CD14-positive monocyte (primary cell): ENCODE results near the gene HEBP2. TPM values are rescaled to one million over a fixed set of nuclear protein-coding genes. Genes with fewer than 3 reads are reported as not detected.

Experiments
- DNase-seq, 3 donors: peaks; one replicate each; pipeline ENCODE4 v3.0.0-alpha.2; 2011 to 2022
- H2AFZ ChIP-seq: 2 replicates; pipeline ENCODE4 v1.6.0; 2012; ENCODE audit warnings: mild to moderate bottlenecking, low read depth, low read length, inconsistent platforms; ENCODE audit not compliant: insufficient read depth, poor library complexity, severe bottlenecking
- H3K27ac ChIP-seq, 2 donors: 1 replicate in 1 of 2; 2 replicates in 1 of 2; pipeline ENCODE4 v1.5.1; 2012 to 2013; ENCODE audit warnings: low read length in 2 of 2, control low read depth in 1 of 2, inconsistent platforms in 1 of 2, low read depth in 1 of 2, mild to moderate bottlenecking in 1 of 2
- H3K27me3 ChIP-seq, 2 donors: one replicate each; pipeline versions ENCODE4 v1.6.0 to v1.6.1; 2011 to 2013; ENCODE audit warnings: low read length in 2 of 2; ENCODE audit not compliant: control insufficient read depth in 2 of 2, insufficient read depth in 2 of 2
- H3K36me3 ChIP-seq, 2 donors: replicated peaks in 1 of 2; 1 replicate in 1 of 2; 2 replicates in 1 of 2; pipeline versions ENCODE4 v1.5.1 to v1.6.1; 2012 to 2013; ENCODE audit warnings: low read length in 2 of 2, control low read depth in 1 of 2, inconsistent platforms in 1 of 2, mild to moderate bottlenecking in 1 of 2; ENCODE audit not compliant: insufficient read depth in 2 of 2, control insufficient read depth in 1 of 2
- H3K4me1 ChIP-seq, 2 donors: 1 replicate in 1 of 2; 2 replicates in 1 of 2; pipeline versions ENCODE4 v1.5.1 to v1.6.1; 2012 to 2013; ENCODE audit warnings: low read length in 2 of 2, control low read depth in 1 of 2, inconsistent platforms in 1 of 2, mild to moderate bottlenecking in 1 of 2, moderate library complexity in 1 of 2; ENCODE audit not compliant: insufficient read depth in 2 of 2, control insufficient read depth in 1 of 2
- H3K4me2 ChIP-seq: replicated peaks from 2 replicates; pipeline ENCODE3; 2012; ENCODE audit warnings: low read length, moderate library complexity, mild to moderate bottlenecking; ENCODE audit not compliant: poor library complexity, severe bottlenecking; ENCODE audit errors: extremely low read depth
- H3K4me3 ChIP-seq, 3 experiments: fragments of 200-600 bp in 1 of 3; sonication (generic) in 1 of 3; replicated peaks in 1 of 3; 1 replicate in 2 of 3; 2 replicates in 1 of 3; pipeline ENCODE4 v1.5.1; 2011 to 2013; ENCODE audit warnings: low read length in 3 of 3, mild to moderate bottlenecking in 3 of 3, control low read depth in 2 of 3, low read depth in 2 of 3, inconsistent platforms in 1 of 3, moderate library complexity in 1 of 3
- H3K79me2 ChIP-seq: 2 replicates; pipeline ENCODE4 v1.6.0; 2012; ENCODE audit warnings: mild to moderate bottlenecking, control low read depth, inconsistent platforms, low read length, moderate library complexity; ENCODE audit not compliant: insufficient read depth
- H3K9ac ChIP-seq: 2 replicates; pipeline ENCODE4 v1.6.0; 2017; ENCODE audit warnings: low read length, mild to moderate bottlenecking; ENCODE audit not compliant: insufficient read depth, poor library complexity, severe bottlenecking
- H3K9me3 ChIP-seq, 2 donors: replicated peaks in 1 of 2; 1 replicate in 1 of 2; 2 replicates in 1 of 2; pipeline versions ENCODE4 v1.5.1 to v1.6.1; 2012 to 2013; ENCODE audit warnings: low read length in 2 of 2, control low read depth in 1 of 2; ENCODE audit not compliant: control insufficient read depth in 1 of 2, insufficient read depth in 1 of 2
- H4K20me1 ChIP-seq: 2 replicates; pipeline ENCODE4 v1.6.0; 2012; ENCODE audit warnings: mild to moderate bottlenecking, low read length, control low read depth, moderate library complexity; ENCODE audit not compliant: insufficient read depth
- H3K27ac Mint-ChIP-seq, 7 donors: one replicate each; pipeline ENCODE4 v1.8.0; 2020; ENCODE audit warnings: mild to moderate bottlenecking in 7 of 7, mixed read lengths in 7 of 7, moderate library complexity in 6 of 7, inconsistent platforms in 2 of 7
- H3K27me3 Mint-ChIP-seq, 3 donors: one replicate each; pipeline ENCODE4 v1.8.0; 2021 to 2022; ENCODE audit warnings: low read depth in 3 of 3, mild to moderate bottlenecking in 3 of 3, mixed read lengths in 3 of 3, moderate library complexity in 3 of 3, inconsistent platforms in 1 of 3
- H3K36me3 Mint-ChIP-seq, 2 donors: one replicate each; pipeline ENCODE4 v1.8.0; 2020; ENCODE audit warnings: mixed read lengths in 2 of 2, inconsistent platforms in 1 of 2, mild to moderate bottlenecking in 1 of 2
- H3K4me1 Mint-ChIP-seq: one replicate; pipeline ENCODE4 v1.8.0; 2020; ENCODE audit warnings: mild to moderate bottlenecking, mixed read lengths
- H3K4me3 Mint-ChIP-seq, 2 donors: one replicate each; pipeline ENCODE4 v1.8.0; 2020; ENCODE audit warnings: mild to moderate bottlenecking in 2 of 2, mixed read lengths in 2 of 2, moderate library complexity in 1 of 2
- H3K9me3 Mint-ChIP-seq, 7 donors: one replicate each; pipeline ENCODE4 v1.8.0; 2020 to 2022; ENCODE audit warnings: mixed read lengths in 7 of 7, mild to moderate bottlenecking in 6 of 7, moderate library complexity in 6 of 7, inconsistent platforms in 2 of 7
- WGBS: methylation state at CpG from one replicate; pipeline ENCODE4 v1.1.5; 2013; ENCODE audit warnings: missing lambda C conversion rate; ENCODE audit not compliant: insufficient coverage; 5-methylcytosine and 5-hydroxymethylcytosine counted together
- intact Hi-C, 2 donors: fragments of 100-400 bp; cut with micrococcal nuclease; formaldehyde crosslinking; loops; one replicate each; pipeline versions ENCODE4 v1.15.0 to v1.15.1; 2023
- polyA plus RNA-seq, 3 donors: library from polyadenylated mRNA; depleted of rRNA in 1 of 3; unstranded in 2 of 3; stranded (reverse) in 1 of 3; fragments of 300-500 nt in 2 of 3; fragments of >200 nt in 1 of 3; fragmentation: Illumina TruSeq in 2 of 3; gene quantifications; 1 replicate in 2 of 3; 2 replicates in 1 of 3; pipeline ENCODE4 v1.2.3, GENCODE V29; 2012 to 2021
- TF ChIP-seq, protein P1 (sequence below): fragments of 200-600 bp; IDR thresholded peaks from one replicate; pipeline ENCODE4 v1.8.0; 2022; ENCODE audit warnings: antibody characterized with exemption, mild to moderate bottlenecking

The HEBP2 gene
- polyA plus RNA-seq, 3 donors: 17.0 to 97.5 (median 96.8) TPM

DNA sequence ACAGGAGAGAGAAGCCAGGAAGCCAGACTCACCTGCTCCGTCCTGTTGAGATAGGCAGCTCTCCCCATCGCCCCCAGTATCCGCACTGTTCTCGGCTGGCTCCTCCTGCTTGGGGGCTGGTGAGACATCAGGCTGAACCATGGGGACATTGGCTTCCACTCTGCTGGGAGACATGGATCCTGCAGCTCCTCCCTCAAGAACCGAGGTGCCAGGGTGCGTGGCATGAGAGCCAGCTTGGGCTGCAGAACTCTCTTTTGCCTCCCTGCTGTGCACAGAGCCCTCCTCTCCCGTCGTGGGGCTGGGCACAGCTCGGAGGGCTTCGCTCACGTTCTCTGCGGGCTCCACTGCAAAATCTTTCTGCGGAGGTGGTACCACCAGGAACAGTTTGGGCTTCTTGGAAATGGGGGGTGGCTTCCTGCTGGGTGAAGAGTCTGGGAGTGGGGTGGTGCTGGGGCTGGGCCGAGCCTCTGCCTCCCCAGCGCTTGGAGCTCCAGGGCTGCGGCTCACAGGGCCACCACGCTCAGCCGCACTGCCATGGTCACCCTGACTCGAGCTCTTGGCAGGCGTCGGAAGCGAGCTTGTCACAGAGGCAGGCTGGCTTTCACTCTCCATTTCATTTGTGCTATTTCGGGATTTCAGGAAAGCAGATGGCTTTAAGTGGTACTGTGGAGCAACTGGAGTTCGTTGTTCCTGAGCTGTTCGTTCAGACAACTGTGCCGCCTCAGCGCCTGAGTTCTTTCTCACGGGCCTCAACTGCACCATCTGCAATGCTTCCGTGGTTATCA, 26.5 kb downstream of the HEBP2 start:
- H3K4me2 ChIP-seq: peak overlapping the region; percentile 47
- peaks cover 38 to 45% of the 10 kb centered on the region in 2 donors for H3K4me1 ChIP-seq
- H3K9me3 Mint-ChIP-seq: no peaks in the 10 kb centered on the region
- H3K27me3 ChIP-seq: no peaks in the 10 kb centered on the region
- no peak overlapping the region for H2AFZ ChIP-seq
- peaks cover 1 to 3% (median 1%) of the 10 kb centered on the region in 3 donors for H3K27me3 Mint-ChIP-seq
- H3K27ac ChIP-seq: peak overlapping the region in 1 of 2 donors; percentile 34
- no peak overlapping the region for H3K9ac ChIP-seq
- H3K79me2 ChIP-seq: no peaks in the 10 kb centered on the region
- TF ChIP-seq, protein P1, sequence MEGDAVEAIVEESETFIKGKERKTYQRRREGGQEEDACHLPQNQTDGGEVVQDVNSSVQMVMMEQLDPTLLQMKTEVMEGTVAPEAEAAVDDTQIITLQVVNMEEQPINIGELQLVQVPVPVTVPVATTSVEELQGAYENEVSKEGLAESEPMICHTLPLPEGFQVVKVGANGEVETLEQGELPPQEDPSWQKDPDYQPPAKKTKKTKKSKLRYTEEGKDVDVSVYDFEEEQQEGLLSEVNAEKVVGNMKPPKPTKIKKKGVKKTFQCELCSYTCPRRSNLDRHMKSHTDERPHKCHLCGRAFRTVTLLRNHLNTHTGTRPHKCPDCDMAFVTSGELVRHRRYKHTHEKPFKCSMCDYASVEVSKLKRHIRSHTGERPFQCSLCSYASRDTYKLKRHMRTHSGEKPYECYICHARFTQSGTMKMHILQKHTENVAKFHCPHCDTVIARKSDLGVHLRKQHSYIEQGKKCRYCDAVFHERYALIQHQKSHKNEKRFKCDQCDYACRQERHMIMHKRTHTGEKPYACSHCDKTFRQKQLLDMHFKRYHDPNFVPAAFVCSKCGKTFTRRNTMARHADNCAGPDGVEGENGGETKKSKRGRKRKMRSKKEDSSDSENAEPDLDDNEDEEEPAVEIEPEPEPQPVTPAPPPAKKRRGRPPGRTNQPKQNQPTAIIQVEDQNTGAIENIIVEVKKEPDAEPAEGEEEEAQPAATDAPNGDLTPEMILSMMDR: no peak
- no peaks in the 10 kb centered on the region for H3K9me3 ChIP-seq
- peak overlapping the region in 1 of 3 experiments; percentile 22 for H3K4me3 ChIP-seq
- H3K27ac Mint-ChIP-seq: peak overlapping the region in 5 of 7 donors; percentile 67 to 92 (median 91)
- WGBS: 96% methylated on average over 26 of the region's 29 CpGs
- H3K4me3 Mint-ChIP-seq: no peak overlapping the region
- H4K20me1 ChIP-seq: no peaks in the 10 kb centered on the region
- DNase-seq: no peak
- H3K4me1 Mint-ChIP-seq: peaks cover 52% of the 10 kb centered on the region
- H3K36me3 ChIP-seq: no peaks in the 10 kb centered on the region
- peaks cover 5 to 10% of the 10 kb centered on the region in 2 donors for H3K36me3 Mint-ChIP-seq
- intact Hi-C loops: loop anchor here in 1 of 2 donors (5.0 kb wide), 1 partner anchor 87 kb away; no protein-coding TSS in a partner anchor

DNA sequence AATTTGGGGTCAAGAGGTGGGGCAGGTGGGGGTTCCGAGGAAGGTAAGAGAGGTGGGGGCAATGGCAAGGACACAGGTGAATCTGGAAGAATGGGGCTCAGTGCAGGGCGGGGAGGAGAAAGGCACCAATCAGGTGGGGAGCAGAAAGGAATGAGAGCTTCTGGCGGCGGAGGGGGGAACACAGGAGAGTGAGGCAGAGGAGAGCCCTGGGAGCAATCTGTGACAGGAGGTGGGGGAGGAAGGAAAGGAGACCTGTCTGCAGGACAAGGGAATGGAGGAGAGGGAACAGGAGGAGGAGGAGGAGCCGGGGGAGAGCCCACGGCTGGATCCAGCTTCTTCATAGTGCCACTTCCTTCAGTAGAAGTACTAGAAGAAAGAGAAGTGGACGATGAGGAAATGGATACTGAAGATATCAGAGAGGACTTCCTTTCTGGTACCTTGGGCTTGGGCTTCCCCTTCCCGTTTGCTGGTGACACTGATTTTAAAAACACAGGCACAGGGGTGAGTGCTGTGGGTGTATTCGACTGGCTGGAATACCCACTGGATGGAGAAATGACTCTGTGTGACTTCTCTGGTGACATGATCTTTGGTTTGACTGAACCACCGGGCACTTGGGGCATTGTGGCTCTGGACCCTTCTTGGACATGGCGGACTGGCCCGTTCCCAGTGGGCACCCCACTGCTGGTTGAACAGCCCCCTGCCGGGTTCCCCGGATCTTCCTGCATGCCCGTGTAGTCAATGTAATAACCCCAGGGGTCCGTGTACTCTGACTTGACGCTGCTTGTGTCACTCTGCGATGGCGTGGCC, 27.4 kb downstream of the HEBP2 start:
- no peak overlapping the region for H3K9ac ChIP-seq
- peak; percentile 77 to 90 (median 84) for DNase-seq
- H3K27ac Mint-ChIP-seq: peak overlapping the region; percentile 67 to 92 (median 91)
- H3K79me2 ChIP-seq: no peaks in the 10 kb centered on the region
- H3K36me3 ChIP-seq: no peaks in the 10 kb centered on the region
- H3K27me3 Mint-ChIP-seq: peaks cover 1 to 3% (median 1%) of the 10 kb centered on the region in 3 donors
- peaks cover 53% of the 10 kb centered on the region for H3K4me1 Mint-ChIP-seq
- 76% methylated on average over 17 of the region's 19 CpGs for WGBS
- H2AFZ ChIP-seq: peak overlapping the region; percentile 29
- no peaks in the 10 kb centered on the region for H3K9me3 ChIP-seq
- H3K36me3 Mint-ChIP-seq: peaks cover 4 to 10% of the 10 kb centered on the region in 2 donors
- peak overlapping the region; percentile 47 for H3K4me2 ChIP-seq
- intact Hi-C loops: loop anchor here in 1 of 2 donors (5.0 kb wide), 1 partner anchor 86 kb away; no protein-coding TSS in a partner anchor
- H3K4me3 ChIP-seq: peak overlapping the region in 1 of 3 experiments; percentile 22
- H3K27me3 ChIP-seq: no peaks in the 10 kb centered on the region
- H3K27ac ChIP-seq: peak overlapping the region; percentile 67 to 68
- no peaks in the 10 kb centered on the region for H4K20me1 ChIP-seq
- H3K4me1 ChIP-seq: peaks cover 38 to 47% of the 10 kb centered on the region in 2 donors
- no peak overlapping the region for H3K4me3 Mint-ChIP-seq
- H3K9me3 Mint-ChIP-seq: no peaks in the 10 kb centered on the region
- TF ChIP-seq, protein P1: no peak
